HG03064 (cell line): Measurements from ENCODE around the gene RFX1.

Experiments
- ATAC-seq: cut with Tn5 transposase; IDR thresholded peaks from one replicate; pipeline ENCODE4 v1.9.1; 2021; ENCODE audit warnings: low read depth; ENCODE audit not compliant: unreplicated experiment

Gene RFX1

GRCh38 chr19:13917888-13918406 is 88.2 kb downstream of the RFX1 start:
- no peak for ATAC-seq

- no peak for ATAC-seq
Measured at GRCh38 chr19:13914777-13915176, 91.3 kb downstream of the RFX1 start.

GRCh38 chr19:13913352-13913751 is 92.8 kb downstream of the RFX1 start:
- ATAC-seq, result no peak
